ENCODE measurements around the gene ZNF385D. TPM values are rescaled to one million over a fixed set of nuclear protein-coding genes. Genes with fewer than 3 reads are reported as not detected.

Gene ZNF385D
- total and polyA plus RNA-seq, 3 experiments from 2014 or later: not detected

DNA sequence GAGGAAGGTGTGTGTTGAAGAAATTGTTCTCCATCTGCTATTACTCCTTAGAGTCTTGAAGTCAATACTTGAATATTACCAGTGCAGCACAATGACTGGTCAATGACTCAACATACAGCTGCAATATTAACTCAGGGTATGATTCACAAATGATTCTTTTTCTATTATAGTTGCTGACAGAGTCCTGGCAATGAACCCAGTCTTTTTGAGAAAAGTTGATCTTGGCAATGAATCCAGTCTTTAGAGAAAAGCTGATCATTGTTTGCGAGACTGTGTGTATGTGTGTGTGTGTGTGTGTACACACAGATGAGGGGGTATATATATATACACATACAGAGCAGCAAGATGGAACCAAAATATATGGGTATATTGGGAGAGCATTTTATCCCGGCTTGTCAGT, 315.1 kb downstream of the ZNF385D start:
- no peak overlapping the region for H3K4me3 ChIP-seq (ENCODE audit: low read length)
- H3K4me1 ChIP-seq (ENCODE audit: insufficient read depth, low read length): no peaks in the 10 kb centered on the region
- no peaks in the 10 kb centered on the region for H3K36me3 ChIP-seq (ENCODE audit: insufficient read depth, low read length)
- H3K27ac Mint-ChIP-seq: no peak overlapping the region
- no peaks in the 10 kb centered on the region for H3K36me3 Mint-ChIP-seq
- CTCF ChIA-PET: no interaction called here
- no peak overlapping the region for H3K27ac ChIP-seq (ENCODE audit: low read depth, low read length)
- DNase-seq: no peak
- H3K4me3 Mint-ChIP-seq: no peak overlapping the region
- no peaks in the 10 kb centered on the region for H3K27me3 Mint-ChIP-seq
- POLR2A ChIA-PET: no interaction called here
- no peaks in the 10 kb centered on the region for H3K27me3 ChIP-seq (ENCODE audit: insufficient read depth, low read length, poor library complexity, severe bottlenecking)
- H3K4me1 Mint-ChIP-seq: no peaks in the 10 kb centered on the region
- H3K9me3 Mint-ChIP-seq: peaks cover 0 to 25% (median 4%) of the 10 kb centered on the region in 5 donors
- no peaks in the 10 kb centered on the region for H3K9me3 ChIP-seq (ENCODE audit: low read length)

DNA sequence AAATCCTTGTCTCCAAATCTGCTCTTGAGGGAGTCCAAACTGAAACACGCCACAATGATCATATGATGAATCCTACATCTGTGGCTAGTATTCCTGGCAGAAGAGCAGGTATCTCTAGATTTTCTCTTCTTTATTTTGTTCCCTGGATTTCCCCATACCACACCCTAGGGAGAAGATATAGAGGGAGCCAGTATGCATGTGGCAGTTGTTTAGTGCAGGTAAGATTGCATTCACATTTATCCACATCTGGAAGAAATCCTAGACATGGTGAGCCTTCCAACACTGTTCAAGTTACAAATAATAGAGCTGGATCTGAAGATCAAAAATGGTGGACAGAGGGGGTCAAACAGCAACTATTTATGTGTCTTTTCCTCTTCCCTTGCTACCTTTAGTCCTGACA, 316.7 kb downstream of the ZNF385D start:
- Histone ChIP-seq H3K9me3 (ENCODE audit: low read length) (no peaks in the 10 kb centered on the region), H3K4me1 (ENCODE audit: insufficient read depth, low read length) (no peaks in the 10 kb centered on the region), H3K27ac (ENCODE audit: low read depth, low read length) (no peak overlapping the region), H3K27me3 (ENCODE audit: insufficient read depth, low read length, poor library complexity, severe bottlenecking) (no peaks in the 10 kb centered on the region), H3K36me3 (ENCODE audit: insufficient read depth, low read length) (no peaks in the 10 kb centered on the region), H3K4me3 (ENCODE audit: low read length) (no peak overlapping the region)
- ChIA-PET POLR2A (no interaction called here), CTCF (no interaction called here)
- Mint-ChIP-seq H3K4me3 (no peak overlapping the region), H3K36me3 (no peaks in the 10 kb centered on the region), H3K27me3 (no peaks in the 10 kb centered on the region), H3K9me3 (peaks cover 0 to 22% (median 4%) of the 10 kb centered on the region in 5 donors), H3K27ac (no peak overlapping the region), H3K4me1 (no peaks in the 10 kb centered on the region)
- DNase-seq: no peak

GRCh38 chr3:21433751-21434150, 317.3 kb downstream of the ZNF385D start:
- Histone ChIP-seq H3K27me3 (ENCODE audit: insufficient read depth, low read length, poor library complexity, severe bottlenecking) (no peaks in the 10 kb centered on the region), H3K27ac (ENCODE audit: low read depth, low read length) (no peak overlapping the region), H3K9me3 (ENCODE audit: low read length) (no peaks in the 10 kb centered on the region), H3K4me3 (ENCODE audit: low read length) (no peak overlapping the region), H3K4me1 (ENCODE audit: insufficient read depth, low read length) (no peaks in the 10 kb centered on the region), H3K36me3 (ENCODE audit: insufficient read depth, low read length) (no peaks in the 10 kb centered on the region)
- DNase-seq: no peak
- no peak overlapping the region for H3K4me3 Mint-ChIP-seq
- H3K27ac Mint-ChIP-seq: no peak overlapping the region
- ChIA-PET POLR2A (no interaction called here), CTCF (no interaction called here)
- H3K9me3 Mint-ChIP-seq: peaks cover 0 to 18% (median 4%) of the 10 kb centered on the region in 5 donors
- H3K27me3 Mint-ChIP-seq: no peaks in the 10 kb centered on the region
- H3K4me1 Mint-ChIP-seq: no peaks in the 10 kb centered on the region
- H3K36me3 Mint-ChIP-seq: no peaks in the 10 kb centered on the region

DNA sequence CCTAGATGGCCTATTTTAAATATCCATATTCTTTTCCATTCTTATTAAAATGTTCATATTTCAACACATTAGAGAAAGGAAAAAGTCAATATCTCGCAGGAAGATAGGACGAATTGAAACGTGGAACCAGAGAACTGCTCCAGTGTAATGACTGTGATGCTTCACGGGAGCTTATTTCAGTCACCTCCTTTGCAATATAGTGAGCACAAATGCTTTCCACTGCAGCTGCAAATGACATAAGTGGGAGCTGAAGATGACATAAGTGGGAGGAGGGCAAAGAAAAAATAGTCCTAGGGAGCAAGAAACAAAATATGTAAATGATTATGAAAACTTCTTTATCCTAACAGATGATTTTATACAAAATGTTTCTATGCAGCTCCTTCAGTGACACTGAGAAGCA, 324.1 kb downstream of the ZNF385D start:
- CTCF ChIA-PET: interaction anchor here (0.6 kb wide), 1 partner anchor 8 kb away, joined by 3 read pairs; no protein-coding TSS in a partner anchor
- H3K27me3 Mint-ChIP-seq: no peaks in the 10 kb centered on the region

GRCh38 chr3:21425715-21426114, 325.3 kb downstream of the ZNF385D start:
- Histone ChIP-seq H3K9me3 (ENCODE audit: low read length) (no peaks in the 10 kb centered on the region), H3K36me3 (ENCODE audit: insufficient read depth, low read length) (no peaks in the 10 kb centered on the region), H3K4me1 (ENCODE audit: insufficient read depth, low read length) (no peaks in the 10 kb centered on the region), H3K27ac (ENCODE audit: low read depth, low read length) (no peak overlapping the region), H3K4me3 (ENCODE audit: low read length) (no peak overlapping the region), H3K27me3 (ENCODE audit: insufficient read depth, low read length, poor library complexity, severe bottlenecking) (no peaks in the 10 kb centered on the region)
- H3K36me3 Mint-ChIP-seq: no peaks in the 10 kb centered on the region
- no peaks in the 10 kb centered on the region for H3K27me3 Mint-ChIP-seq
- ChIA-PET CTCF (interaction anchor here (1.1 kb wide), 1 partner anchor 12 kb away, joined by 3 read pairs; no protein-coding TSS in a partner anchor), POLR2A (no interaction called here)
- H3K4me3 Mint-ChIP-seq: no peak overlapping the region
- no peaks in the 10 kb centered on the region for H3K4me1 Mint-ChIP-seq
- no peak overlapping the region for H3K27ac Mint-ChIP-seq
- H3K9me3 Mint-ChIP-seq: peaks cover 0 to 7% (median 1%) of the 10 kb centered on the region in 5 donors
- no peak for DNase-seq

More for the DNA sequence above, 324.1 kb downstream of the ZNF385D start:
- Histone ChIP-seq H3K4me3 (ENCODE audit: low read length) (no peak overlapping the region), H3K4me1 (ENCODE audit: insufficient read depth, low read length) (no peaks in the 10 kb centered on the region), H3K9me3 (ENCODE audit: low read length) (no peaks in the 10 kb centered on the region), H3K27me3 (ENCODE audit: insufficient read depth, low read length, poor library complexity, severe bottlenecking) (no peaks in the 10 kb centered on the region), H3K27ac (ENCODE audit: low read depth, low read length) (no peak overlapping the region), H3K36me3 (ENCODE audit: insufficient read depth, low read length) (no peaks in the 10 kb centered on the region)
- Mint-ChIP-seq H3K4me1 (no peaks in the 10 kb centered on the region), H3K4me3 (no peak overlapping the region), H3K27ac (no peak overlapping the region), H3K36me3 (no peaks in the 10 kb centered on the region), H3K9me3 (peaks cover 0 to 4% (median 3%) of the 10 kb centered on the region in 5 donors)
- POLR2A ChIA-PET: no interaction called here
- no peak for DNase-seq

- H3K27ac ChIP-seq (ENCODE audit: low read depth, low read length): no peak overlapping the region
- H3K27me3 Mint-ChIP-seq: no peaks in the 10 kb centered on the region
- H3K4me3 ChIP-seq (ENCODE audit: low read length): no peak overlapping the region
- no peak for DNase-seq
- H3K4me3 Mint-ChIP-seq: no peak overlapping the region
- H3K27me3 ChIP-seq (ENCODE audit: insufficient read depth, low read length, poor library complexity, severe bottlenecking): no peaks in the 10 kb centered on the region
- peaks cover 1 to 12% (median 6%) of the 10 kb centered on the region in 5 donors for H3K9me3 Mint-ChIP-seq
- no peaks in the 10 kb centered on the region for H3K36me3 ChIP-seq (ENCODE audit: insufficient read depth, low read length)
- H3K27ac Mint-ChIP-seq: no peak overlapping the region
- no peaks in the 10 kb centered on the region for H3K4me1 Mint-ChIP-seq
- no peaks in the 10 kb centered on the region for H3K4me1 ChIP-seq (ENCODE audit: insufficient read depth, low read length)
- CTCF ChIA-PET: no interaction called here
- H3K36me3 Mint-ChIP-seq: no peaks in the 10 kb centered on the region
- H3K9me3 ChIP-seq (ENCODE audit: low read length): no peaks in the 10 kb centered on the region
- POLR2A ChIA-PET: no interaction called here
These were observed 329.9 kb downstream of the ZNF385D start for GRCh38 chr3:21421096-21421495.

GRCh38 chr3:21417991-21418390, 333.0 kb downstream of the ZNF385D start:
- DNase-seq: no peak

GRCh38 chr3:21414506-21414905, 336.5 kb downstream of the ZNF385D start:
- Mint-ChIP-seq H3K36me3 (no peaks in the 10 kb centered on the region), H3K9me3 (peaks cover 0 to 15% (median 10%) of the 10 kb centered on the region in 5 donors), H3K27ac (no peak overlapping the region), H3K4me1 (no peaks in the 10 kb centered on the region), H3K27me3 (no peaks in the 10 kb centered on the region), H3K4me3 (no peak overlapping the region)
- no peak for DNase-seq
- H3K4me1 ChIP-seq (ENCODE audit: insufficient read depth, low read length): no peaks in the 10 kb centered on the region
- CTCF ChIA-PET: no interaction called here
- POLR2A ChIA-PET: no interaction called here
- no peak overlapping the region for H3K27ac ChIP-seq (ENCODE audit: low read depth, low read length)
- no peak overlapping the region for H3K4me3 ChIP-seq (ENCODE audit: low read length)
- H3K27me3 ChIP-seq (ENCODE audit: insufficient read depth, low read length, poor library complexity, severe bottlenecking): no peaks in the 10 kb centered on the region
- H3K9me3 ChIP-seq (ENCODE audit: low read length): no peaks in the 10 kb centered on the region
- H3K36me3 ChIP-seq (ENCODE audit: insufficient read depth, low read length): no peaks in the 10 kb centered on the region

More at GRCh38 chr3:21417991-21418390, 333.0 kb downstream of the ZNF385D start:
- H3K27me3 ChIP-seq (ENCODE audit: insufficient read depth, low read length, poor library complexity, severe bottlenecking): no peaks in the 10 kb centered on the region
- H3K27me3 Mint-ChIP-seq: no peaks in the 10 kb centered on the region
- H3K27ac Mint-ChIP-seq: no peak overlapping the region
- no peaks in the 10 kb centered on the region for H3K36me3 ChIP-seq (ENCODE audit: insufficient read depth, low read length)
- no peaks in the 10 kb centered on the region for H3K9me3 ChIP-seq (ENCODE audit: low read length)
- no peaks in the 10 kb centered on the region for H3K4me1 Mint-ChIP-seq
- ChIA-PET POLR2A (no interaction called here), CTCF (no interaction called here)
- H3K4me3 Mint-ChIP-seq: no peak overlapping the region
- no peak overlapping the region for H3K27ac ChIP-seq (ENCODE audit: low read depth, low read length)
- H3K9me3 Mint-ChIP-seq: peaks cover 1 to 11% (median 6%) of the 10 kb centered on the region in 5 donors
- no peaks in the 10 kb centered on the region for H3K4me1 ChIP-seq (ENCODE audit: insufficient read depth, low read length)
- no peaks in the 10 kb centered on the region for H3K36me3 Mint-ChIP-seq
- no peak overlapping the region for H3K4me3 ChIP-seq (ENCODE audit: low read length)

GRCh38 chr3:21411058-21411457, 340.0 kb downstream of the ZNF385D start:
- ChIA-PET POLR2A (no interaction called here), CTCF (no interaction called here)
- no peak overlapping the region for H3K27ac Mint-ChIP-seq
- no peaks in the 10 kb centered on the region for H3K27me3 Mint-ChIP-seq
- H3K36me3 Mint-ChIP-seq: no peaks in the 10 kb centered on the region
- peaks cover 0 to 10% (median 5%) of the 10 kb centered on the region in 5 donors for H3K9me3 Mint-ChIP-seq
- Histone ChIP-seq H3K36me3 (ENCODE audit: insufficient read depth, low read length) (no peaks in the 10 kb centered on the region), H3K27ac (ENCODE audit: low read depth, low read length) (no peak overlapping the region), H3K27me3 (ENCODE audit: insufficient read depth, low read length, poor library complexity, severe bottlenecking) (no peaks in the 10 kb centered on the region), H3K4me3 (ENCODE audit: low read length) (no peak overlapping the region), H3K4me1 (ENCODE audit: insufficient read depth, low read length) (no peaks in the 10 kb centered on the region), H3K9me3 (ENCODE audit: low read length) (no peaks in the 10 kb centered on the region)
- H3K4me1 Mint-ChIP-seq: no peaks in the 10 kb centered on the region
- H3K4me3 Mint-ChIP-seq: no peak overlapping the region
- no peak for DNase-seq
